CD4-positive, CD25-positive, alpha-beta regulatory T cell (primary cell): Measurements from ENCODE around the gene TLR8. TPM values are rescaled to one million over a fixed set of nuclear protein-coding genes. Genes with fewer than 3 reads are reported as not detected.

Experiments used
- ATAC-seq, 2 donors: fragments of 150-1000 bp; cut with Tn5 transposase; one replicate each; pipeline ENCODE4 v1.10.0; 2021; ENCODE audit warnings: low read depth in 2 of 2, moderate number of reproducible peaks in 2 of 2, moderate library complexity in 1 of 2
- DNase-seq, 3 donors: peaks; one replicate each; pipeline versions ENCODE4 v3.0.0 to v3.0.0-alpha.2; 2012 to 2022; ENCODE audit warnings: mixed read lengths in 1 of 3
- H3K27ac ChIP-seq: one replicate; pipeline ENCODE4 v1.7.0; 2013; ENCODE audit warnings: mild to moderate bottlenecking, low read length; ENCODE audit not compliant: insufficient read depth, poor library complexity, severe bottlenecking
- H3K27me3 ChIP-seq: one replicate; pipeline ENCODE4 v1.7.0; 2013; ENCODE audit warnings: low read length; ENCODE audit not compliant: control insufficient read depth, insufficient read depth
- H3K36me3 ChIP-seq: one replicate; pipeline ENCODE4 v1.7.0; 2013; ENCODE audit warnings: mild to moderate bottlenecking, low read length, moderate library complexity; ENCODE audit not compliant: control insufficient read depth, insufficient read depth
- H3K4me1 ChIP-seq: 2 replicates; pipeline ENCODE4 v1.7.0; 2013; ENCODE audit warnings: mild to moderate bottlenecking, low read length; ENCODE audit not compliant: insufficient read depth, control insufficient read depth, poor library complexity, severe bottlenecking
- H3K4me3 ChIP-seq: one replicate; pipeline ENCODE4 v1.7.0; 2013; ENCODE audit warnings: low read depth, mild to moderate bottlenecking, low read length, moderate library complexity
- H3K9me3 ChIP-seq, 2 experiments: 1 replicate in 1 of 2; 2 replicates in 1 of 2; pipeline ENCODE4 v1.7.0; 2013; ENCODE audit warnings: low read length in 2 of 2, mild to moderate bottlenecking in 1 of 2, moderate library complexity in 1 of 2; ENCODE audit not compliant: control insufficient read depth in 2 of 2
- H3K27ac Mint-ChIP-seq, 3 donors: one replicate each; pipeline ENCODE4 v1.8.0; 2020 to 2022; ENCODE audit warnings: mild to moderate bottlenecking in 3 of 3, mixed read lengths in 3 of 3, moderate library complexity in 2 of 3
- H3K27me3 Mint-ChIP-seq: one replicate; pipeline ENCODE4 v1.8.0; 2022; ENCODE audit warnings: mild to moderate bottlenecking, mixed read lengths
- H3K36me3 Mint-ChIP-seq: one replicate; pipeline ENCODE4 v1.8.0; 2020; ENCODE audit warnings: mixed read lengths
- H3K4me1 Mint-ChIP-seq, 4 donors: one replicate each; pipeline ENCODE4 v1.8.0; 2020 to 2022; ENCODE audit warnings: mixed read lengths in 4 of 4, mild to moderate bottlenecking in 1 of 4
- H3K4me3 Mint-ChIP-seq, 4 donors: one replicate each; pipeline ENCODE4 v1.8.0; 2020 to 2022; ENCODE audit warnings: mild to moderate bottlenecking in 4 of 4, mixed read lengths in 4 of 4, moderate library complexity in 3 of 4
- H3K9me3 Mint-ChIP-seq, 7 donors: one replicate each; pipeline ENCODE4 v1.8.0; 2020 to 2022; ENCODE audit warnings: mixed read lengths in 7 of 7, mild to moderate bottlenecking in 3 of 7, moderate library complexity in 2 of 7
- polyA plus RNA-seq, 4 donors: library from polyadenylated mRNA; unstranded; fragments of 300-500 nt; fragmentation: Illumina TruSeq; gene quantifications; one replicate each; pipeline ENCODE4 v1.2.3, GENCODE V29; 2021
- total RNA-seq: library from RNA; stranded (reverse); gene quantifications from one replicate; pipeline ENCODE4 v1.2.3, GENCODE V29; 2022

The TLR8 gene
- total and polyA plus RNA-seq, 5 donors from 2014 or later, result not detected

- H3K27ac Mint-ChIP-seq, result no peak overlapping the region
- peaks cover 9% of the 10 kb centered on the region for H3K27me3 Mint-ChIP-seq
- H3K27me3 ChIP-seq, result no peaks in the 10 kb centered on the region
- DNase-seq, result no peak
- no peaks in the 10 kb centered on the region for H3K9me3 ChIP-seq
- H3K36me3 ChIP-seq, result no peaks in the 10 kb centered on the region
- no peak overlapping the region for H3K4me3 ChIP-seq
- ATAC-seq, result no peak
- H3K27ac ChIP-seq, result no peak overlapping the region
- no peaks in the 10 kb centered on the region for H3K4me1 ChIP-seq
- no peaks in the 10 kb centered on the region for H3K4me1 Mint-ChIP-seq
- H3K9me3 Mint-ChIP-seq, result peaks cover 0 to 5% (median 0%) of the 10 kb centered on the region in 7 donors
- no peak overlapping the region for H3K4me3 Mint-ChIP-seq
- no peaks in the 10 kb centered on the region for H3K36me3 Mint-ChIP-seq
These were observed 31.8 kb upstream of the TLR8 start for GRCh38 chrX:12874581-12874980.

- DNase-seq (no peak), ATAC-seq (no peak)
- no peaks in the 10 kb centered on the region for H3K9me3 ChIP-seq
- H3K36me3 ChIP-seq, result no peaks in the 10 kb centered on the region
- H3K27me3 Mint-ChIP-seq, result peaks cover 14% of the 10 kb centered on the region
- peaks cover 0 to 6% (median 0%) of the 10 kb centered on the region in 7 donors for H3K9me3 Mint-ChIP-seq
- H3K4me1 Mint-ChIP-seq, result no peaks in the 10 kb centered on the region
- H3K4me3 Mint-ChIP-seq, result no peak overlapping the region
- H3K4me3 ChIP-seq, result no peak overlapping the region
- H3K36me3 Mint-ChIP-seq, result no peaks in the 10 kb centered on the region
- H3K27ac Mint-ChIP-seq, result no peak overlapping the region
- no peaks in the 10 kb centered on the region for H3K4me1 ChIP-seq
- H3K27ac ChIP-seq, result no peak overlapping the region
- no peaks in the 10 kb centered on the region for H3K27me3 ChIP-seq
These were observed 29.0 kb upstream of the TLR8 start for GRCh38 chrX:12877386-12877785.

DNA sequence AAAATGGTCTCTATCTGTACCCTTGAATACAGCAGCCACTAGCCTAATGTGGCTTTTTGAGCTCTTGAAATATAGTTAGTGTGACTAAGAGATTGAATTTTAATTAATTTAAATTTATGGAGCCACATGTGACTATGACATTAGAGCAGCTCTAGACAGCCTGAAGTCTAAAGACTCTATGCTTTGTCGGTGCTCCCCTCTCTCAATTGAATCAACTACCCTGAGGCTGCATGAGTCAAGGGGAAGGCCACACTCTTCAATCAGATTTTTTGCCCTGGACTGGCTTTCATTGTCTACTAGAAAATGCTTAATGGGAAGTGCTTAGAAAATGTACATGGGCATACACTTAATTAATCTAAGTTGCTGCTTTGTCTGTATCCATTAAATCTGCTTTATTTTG is 27.9 kb upstream of the TLR8 start:
- H3K4me1 Mint-ChIP-seq, result no peaks in the 10 kb centered on the region
- Histone ChIP-seq H3K27me3 (no peaks in the 10 kb centered on the region), H3K4me1 (no peaks in the 10 kb centered on the region), H3K9me3 (no peaks in the 10 kb centered on the region), H3K36me3 (no peaks in the 10 kb centered on the region), H3K27ac (no peak overlapping the region), H3K4me3 (no peak overlapping the region)
- no peak for DNase-seq
- H3K4me3 Mint-ChIP-seq, result no peak overlapping the region
- no peaks in the 10 kb centered on the region for H3K36me3 Mint-ChIP-seq
- peaks cover 19% of the 10 kb centered on the region for H3K27me3 Mint-ChIP-seq
- H3K27ac Mint-ChIP-seq, result no peak overlapping the region
- peaks cover 0 to 8% (median 0%) of the 10 kb centered on the region in 7 donors for H3K9me3 Mint-ChIP-seq
- no peak for ATAC-seq

GRCh38 chrX:12881914-12882313 is 24.5 kb upstream of the TLR8 start:
- Mint-ChIP-seq H3K4me1 (no peaks in the 10 kb centered on the region), H3K4me3 (no peak overlapping the region), H3K27me3 (peaks cover 20% of the 10 kb centered on the region), H3K36me3 (no peaks in the 10 kb centered on the region), H3K9me3 (peaks cover 0 to 7% (median 0%) of the 10 kb centered on the region in 7 donors), H3K27ac (no peak overlapping the region)
- no peaks in the 10 kb centered on the region for H3K4me1 ChIP-seq
- no peak overlapping the region for H3K27ac ChIP-seq
- H3K4me3 ChIP-seq, result no peak overlapping the region
- ATAC-seq (no peak), DNase-seq (no peak)
- H3K9me3 ChIP-seq, result no peaks in the 10 kb centered on the region
- H3K27me3 ChIP-seq, result no peaks in the 10 kb centered on the region
- no peaks in the 10 kb centered on the region for H3K36me3 ChIP-seq

- Histone ChIP-seq H3K4me3 (no peak overlapping the region), H3K27ac (no peak overlapping the region), H3K9me3 (no peaks in the 10 kb centered on the region), H3K36me3 (no peaks in the 10 kb centered on the region), H3K4me1 (no peaks in the 10 kb centered on the region), H3K27me3 (no peaks in the 10 kb centered on the region)
- no peak for ATAC-seq
- peaks cover 0 to 5% (median 0%) of the 10 kb centered on the region in 7 donors for H3K9me3 Mint-ChIP-seq
- H3K4me1 Mint-ChIP-seq, result peaks cover 0 to under 1% (median 0%) of the 10 kb centered on the region in 4 donors
- H3K4me3 Mint-ChIP-seq, result no peak overlapping the region
- H3K27ac Mint-ChIP-seq, result no peak overlapping the region
- no peaks in the 10 kb centered on the region for H3K36me3 Mint-ChIP-seq
- DNase-seq, result no peak
- peaks cover 15% of the 10 kb centered on the region for H3K27me3 Mint-ChIP-seq
These were observed 20.9 kb upstream of the TLR8 start for GRCh38 chrX:12885508-12885907.

DNA sequence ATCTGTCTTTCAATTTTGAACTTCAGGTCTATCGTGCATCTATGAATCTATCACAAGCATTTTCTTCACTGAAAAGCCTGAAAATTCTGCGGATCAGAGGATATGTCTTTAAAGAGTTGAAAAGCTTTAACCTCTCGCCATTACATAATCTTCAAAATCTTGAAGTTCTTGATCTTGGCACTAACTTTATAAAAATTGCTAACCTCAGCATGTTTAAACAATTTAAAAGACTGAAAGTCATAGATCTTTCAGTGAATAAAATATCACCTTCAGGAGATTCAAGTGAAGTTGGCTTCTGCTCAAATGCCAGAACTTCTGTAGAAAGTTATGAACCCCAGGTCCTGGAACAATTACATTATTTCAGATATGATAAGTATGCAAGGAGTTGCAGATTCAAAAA is 19.9 kb upstream of the TLR8 start:
- Histone ChIP-seq H3K27me3 (no peaks in the 10 kb centered on the region), H3K4me1 (no peaks in the 10 kb centered on the region), H3K9me3 (no peaks in the 10 kb centered on the region), H3K36me3 (no peaks in the 10 kb centered on the region), H3K4me3 (no peak overlapping the region), H3K27ac (no peak overlapping the region)
- DNase-seq (no peak), ATAC-seq (no peak)
- H3K36me3 Mint-ChIP-seq, result no peaks in the 10 kb centered on the region
- no peak overlapping the region for H3K4me3 Mint-ChIP-seq
- H3K27me3 Mint-ChIP-seq, result peaks cover 15% of the 10 kb centered on the region
- peaks cover 0 to 3% (median 0%) of the 10 kb centered on the region in 4 donors for H3K4me1 Mint-ChIP-seq
- peaks cover 0 to 8% (median 0%) of the 10 kb centered on the region in 7 donors for H3K9me3 Mint-ChIP-seq
- no peak overlapping the region for H3K27ac Mint-ChIP-seq

DNA sequence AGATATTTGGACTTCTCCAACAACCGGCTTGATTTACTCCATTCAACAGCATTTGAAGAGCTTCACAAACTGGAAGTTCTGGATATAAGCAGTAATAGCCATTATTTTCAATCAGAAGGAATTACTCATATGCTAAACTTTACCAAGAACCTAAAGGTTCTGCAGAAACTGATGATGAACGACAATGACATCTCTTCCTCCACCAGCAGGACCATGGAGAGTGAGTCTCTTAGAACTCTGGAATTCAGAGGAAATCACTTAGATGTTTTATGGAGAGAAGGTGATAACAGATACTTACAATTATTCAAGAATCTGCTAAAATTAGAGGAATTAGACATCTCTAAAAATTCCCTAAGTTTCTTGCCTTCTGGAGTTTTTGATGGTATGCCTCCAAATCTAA is 19.3 kb upstream of the TLR8 start:
- DNase-seq (no peak), ATAC-seq (no peak)
- Histone ChIP-seq H3K27ac (no peak overlapping the region), H3K36me3 (no peaks in the 10 kb centered on the region), H3K4me3 (no peak overlapping the region), H3K27me3 (no peaks in the 10 kb centered on the region), H3K9me3 (no peaks in the 10 kb centered on the region), H3K4me1 (no peaks in the 10 kb centered on the region)
- Mint-ChIP-seq H3K4me1 (peaks cover 0 to 5% (median 0%) of the 10 kb centered on the region in 4 donors), H3K9me3 (peaks cover 0 to 7% (median 0%) of the 10 kb centered on the region in 7 donors), H3K4me3 (no peak overlapping the region), H3K27me3 (peaks cover 12% of the 10 kb centered on the region), H3K27ac (no peak overlapping the region), H3K36me3 (no peaks in the 10 kb centered on the region)

GRCh38 chrX:12887767-12888166 is 18.7 kb upstream of the TLR8 start:
- no peak overlapping the region for H3K4me3 Mint-ChIP-seq
- H3K4me1 Mint-ChIP-seq, result peaks cover 0 to 5% (median 0%) of the 10 kb centered on the region in 4 donors
- H3K4me3 ChIP-seq, result no peak overlapping the region
- H3K4me1 ChIP-seq, result no peaks in the 10 kb centered on the region
- H3K36me3 Mint-ChIP-seq, result no peaks in the 10 kb centered on the region
- H3K36me3 ChIP-seq, result no peaks in the 10 kb centered on the region
- H3K27me3 Mint-ChIP-seq, result peaks cover 10% of the 10 kb centered on the region
- no peak for DNase-seq
- peaks cover 0 to 7% (median 0%) of the 10 kb centered on the region in 7 donors for H3K9me3 Mint-ChIP-seq
- no peak overlapping the region for H3K27ac Mint-ChIP-seq
- H3K27me3 ChIP-seq, result no peaks in the 10 kb centered on the region
- H3K9me3 ChIP-seq, result no peaks in the 10 kb centered on the region
- no peak overlapping the region for H3K27ac ChIP-seq
- no peak for ATAC-seq
